KMS-11 (cell line): Measurements from ENCODE around the gene TBL2.
"Not testable (repeated sequence)": the region's sequence is repeated elsewhere in the genome, so short reads cannot be mapped to it uniquely, and the experiment has no call there.

ENCODE experiments used
- H2AFZ ChIP-seq: fragments of 200-600 bp; sonication (generic); 2 replicates; pipeline ENCODE4 v1.6.1; 2016; ENCODE audit warnings: antibody characterized with exemption, mixed run types, low read depth
- H3K27ac ChIP-seq: fragments of 200-600 bp; sonication (generic); 2 replicates; pipeline ENCODE4 v1.6.1; 2016; ENCODE audit warnings: mild to moderate bottlenecking, mixed run types
- H3K27me3 ChIP-seq: fragments of 200-600 bp; sonication (generic); 2 replicates; pipeline ENCODE4 v1.6.1; 2017; ENCODE audit warnings: mild to moderate bottlenecking, low read depth, mixed run types, moderate library complexity; ENCODE audit not compliant: insufficient read depth
- H3K36me3 ChIP-seq: fragments of 200-600 bp; sonication (generic); 2 replicates; pipeline ENCODE4 v1.6.1; 2017; ENCODE audit warnings: mild to moderate bottlenecking, mixed run types; ENCODE audit not compliant: insufficient read depth
- H3K4me1 ChIP-seq: fragments of 200-600 bp; sonication (generic); 2 replicates; pipeline ENCODE4 v1.6.1; 2016; ENCODE audit warnings: mild to moderate bottlenecking, low read depth, mixed run types; ENCODE audit not compliant: poor library complexity, severe bottlenecking
- H3K4me2 ChIP-seq: fragments of 200-600 bp; sonication (generic); 2 replicates; pipeline ENCODE4 v1.7.0; 2016; ENCODE audit warnings: mild to moderate bottlenecking, mixed run types
- H3K4me3 ChIP-seq: fragments of 200-600 bp; sonication (generic); IDR thresholded peaks from 2 replicates; pipeline ENCODE4 v1.6.1; 2017; ENCODE audit warnings: low read depth, low read length, mixed read lengths; ENCODE audit not compliant: insufficient read depth
- H3K79me2 ChIP-seq: fragments of 200-600 bp; sonication (generic); 2 replicates; pipeline ENCODE4 v1.6.1; 2016; ENCODE audit warnings: low read depth, mixed run types; ENCODE audit not compliant: insufficient read depth
- H3K9ac ChIP-seq: fragments of 200-600 bp; sonication (generic); 2 replicates; pipeline ENCODE4 v1.6.1; 2016; ENCODE audit warnings: mild to moderate bottlenecking, mixed run types
- H4K20me1 ChIP-seq: fragments of 200-600 bp; sonication (generic); 2 replicates; pipeline ENCODE4 v1.6.1; 2016; ENCODE audit warnings: mild to moderate bottlenecking, mixed run types; ENCODE audit not compliant: insufficient read depth
- CTCF ChIP-seq: fragments of 200-600 bp; sonication (generic); conservative IDR thresholded peaks from 2 replicates; pipeline ENCODE4 v1.6.1; 2017; ENCODE audit warnings: low read depth, mild to moderate bottlenecking, antibody characterized with exemption, low read length, moderate library complexity, mixed read lengths

TBL2 gene

GRCh38 chr7:73623798-73624668, 45.7 kb upstream of the TBL2 start, which contains the start of gene MLXIPL:
Gene MLXIPL (minus strand): TSS chr7:73624522. CDS start chr7:73624492, 30 bp downstream.
- no peaks in the 10 kb centered on the region for H3K4me1 ChIP-seq
- H3K27me3 ChIP-seq: peaks cover 23% of the 10 kb centered on the region
- no peaks in the 10 kb centered on the region for H3K79me2 ChIP-seq
- no peaks in the 10 kb centered on the region for H4K20me1 ChIP-seq
- H3K4me2 ChIP-seq: no peak within 1 kb of the TSS
- H3K4me3 ChIP-seq: no peak within 1 kb of the TSS
- no peak for TF ChIP-seq CTCF
- no peak within 1 kb of the TSS for H3K9ac ChIP-seq
- H3K27ac ChIP-seq: no peak within 1 kb of the TSS
- no peaks in the 10 kb centered on the region for H3K36me3 ChIP-seq
- H2AFZ ChIP-seq: no peak within 1 kb of the TSS

GRCh38 chr7:73622909-73623797, 44.8 kb upstream of the TBL2 start:
- no peaks in the 10 kb centered on the region for H3K4me1 ChIP-seq
- H2AFZ ChIP-seq: no peak overlapping the region
- peaks cover 15% of the 10 kb centered on the region for H3K27me3 ChIP-seq
- no peak overlapping the region for H3K9ac ChIP-seq
- no peaks in the 10 kb centered on the region for H4K20me1 ChIP-seq
- no peaks in the 10 kb centered on the region for H3K36me3 ChIP-seq
- no peak overlapping the region for H3K27ac ChIP-seq
- H3K4me2 ChIP-seq: no peak overlapping the region
- no peak for TF ChIP-seq CTCF
- no peaks in the 10 kb centered on the region for H3K79me2 ChIP-seq
- H3K4me3 ChIP-seq: no peak overlapping the region

GRCh38 chr7:73622527-73622908, 44.1 kb upstream of the TBL2 start:
- Histone ChIP-seq H3K27ac (no peak overlapping the region), H3K4me3 (no peak overlapping the region), H4K20me1 (no peaks in the 10 kb centered on the region), H2AFZ (no peak overlapping the region), H3K4me1 (no peaks in the 10 kb centered on the region), H3K9ac (no peak overlapping the region), H3K79me2 (no peaks in the 10 kb centered on the region), H3K4me2 (no peak overlapping the region), H3K36me3 (no peaks in the 10 kb centered on the region), H3K27me3 (peaks cover 14% of the 10 kb centered on the region; the same call in 1 of the 2 replicates)
- no peak for TF ChIP-seq CTCF

GRCh38 chr7:73621168-73622063, 43.0 kb upstream of the TBL2 start:
- no peak overlapping the region for H3K9ac ChIP-seq

GRCh38 chr7:73619394-73619793, 41.0 kb upstream of the TBL2 start:
- not testable (repeated sequence) for H3K4me2 ChIP-seq, H3K9ac ChIP-seq, H3K4me3 ChIP-seq, H3K79me2 ChIP-seq, H3K27ac ChIP-seq, H3K27me3 ChIP-seq, H3K4me1 ChIP-seq, H4K20me1 ChIP-seq, H3K36me3 ChIP-seq, H2AFZ ChIP-seq

More at GRCh38 chr7:73621168-73622063, 43.0 kb upstream of the TBL2 start:
- Histone ChIP-seq H3K27me3 (peaks cover 13% of the 10 kb centered on the region; the same call in 1 of the 2 replicates), H3K4me3 (no peak overlapping the region), H3K4me1 (no peaks in the 10 kb centered on the region), H3K36me3 (no peaks in the 10 kb centered on the region), H4K20me1 (no peaks in the 10 kb centered on the region), H3K27ac (no peak overlapping the region), H3K4me2 (no peak overlapping the region), H3K79me2 (no peaks in the 10 kb centered on the region), H2AFZ (no peak overlapping the region)
- no peak for TF ChIP-seq CTCF
